ENCODE data around the gene ITGB3.

GRCh38 chr17:47209499-47209898 lies 44.1 kb upstream of the ITGB3 start:
- TF ChIP-seq RAD21 (IDR thresholded peaks at IDR 0.05 in 1 of 2, conservative IDR thresholded peaks at IDR 0.05 in 1 of 2; ENCODE audit: low read depth in 2 of 2, low read length in 2 of 2) (no peak), CEBPB (IDR thresholded peaks at IDR 0.05; ENCODE audit: low read depth, low read length) (no peak), EZH2 (IDR thresholded peaks at IDR 0.05; ENCODE audit: low read depth, low read length, severe bottlenecking) (no peak)
